ENCODE results near the gene C2CD4A.

The C2CD4A gene

GRCh38 chr15:62103431-62103830, 36.7 kb downstream of the C2CD4A start:
- no peak for DNase-seq (ENCODE audit: low read depth in 2 of 2)

GRCh38 chr15:62104401-62104800, 37.6 kb downstream of the C2CD4A start:
- DNase-seq (ENCODE audit: low read depth in 2 of 2), result no peak

DNA sequence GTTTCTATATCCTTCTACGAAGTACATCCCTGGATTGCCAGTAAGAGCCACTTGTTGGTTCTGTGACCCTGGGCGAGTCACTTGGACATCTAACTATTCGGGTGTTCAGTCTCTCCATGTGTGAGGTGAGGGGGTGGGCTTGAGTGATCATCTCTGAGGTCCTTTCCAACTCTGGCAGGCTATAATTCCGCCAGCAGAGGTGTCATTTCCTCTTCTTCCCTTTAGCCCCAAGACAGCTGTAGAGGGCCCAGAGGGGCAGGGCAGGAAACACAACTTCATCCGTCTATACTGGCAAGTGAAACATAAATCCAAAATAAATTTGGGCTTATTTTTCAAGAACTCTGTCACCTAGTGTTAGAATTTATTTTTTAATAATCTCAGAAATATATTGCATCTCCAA, 38.1 kb downstream of the C2CD4A start:
- DNase-seq (ENCODE audit: low read depth in 2 of 2), result no peak

DNA sequence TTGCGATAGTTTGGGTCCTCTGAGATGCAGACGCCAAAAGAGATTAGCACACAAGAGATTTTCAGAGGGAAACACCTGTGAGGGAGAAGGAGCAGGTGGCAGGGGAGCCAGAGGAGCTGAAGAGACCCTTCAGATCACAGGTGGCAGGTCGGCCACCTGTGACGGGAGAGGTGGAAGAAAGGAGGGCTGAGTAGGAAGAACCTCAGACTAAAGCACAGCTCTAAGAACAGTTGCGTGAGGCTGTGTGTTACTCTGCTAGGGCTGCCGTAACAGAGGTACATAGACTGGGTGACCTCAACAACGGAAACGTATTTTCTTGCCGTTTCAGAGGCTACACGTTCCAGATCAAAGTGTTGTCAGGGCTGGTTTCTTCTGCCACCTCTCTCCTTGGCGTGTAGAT, 38.5 kb downstream of the C2CD4A start:
- DNase-seq (ENCODE audit: low read depth in 2 of 2), result no peak

DNA sequence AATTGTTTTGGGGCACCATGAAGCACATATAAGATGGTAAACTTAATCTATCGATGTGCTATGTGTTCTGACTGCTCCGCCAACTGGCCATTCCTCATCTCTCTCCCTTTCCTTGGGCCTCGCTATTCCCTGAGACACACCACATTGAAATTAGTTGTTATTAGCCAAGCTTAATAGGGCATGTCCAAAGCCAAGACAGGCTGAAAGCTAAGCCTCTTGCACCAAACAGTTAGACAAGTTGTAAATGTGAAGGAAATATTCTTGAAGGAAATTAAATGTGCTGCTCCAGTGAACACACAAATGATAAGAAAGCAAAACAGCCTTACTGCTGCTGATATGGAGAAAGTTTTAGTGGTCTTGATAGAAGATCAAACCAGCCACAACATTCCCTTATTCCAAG, 39.3 kb downstream of the C2CD4A start:
- DNase-seq (ENCODE audit: low read depth in 2 of 2), result no peak

DNA sequence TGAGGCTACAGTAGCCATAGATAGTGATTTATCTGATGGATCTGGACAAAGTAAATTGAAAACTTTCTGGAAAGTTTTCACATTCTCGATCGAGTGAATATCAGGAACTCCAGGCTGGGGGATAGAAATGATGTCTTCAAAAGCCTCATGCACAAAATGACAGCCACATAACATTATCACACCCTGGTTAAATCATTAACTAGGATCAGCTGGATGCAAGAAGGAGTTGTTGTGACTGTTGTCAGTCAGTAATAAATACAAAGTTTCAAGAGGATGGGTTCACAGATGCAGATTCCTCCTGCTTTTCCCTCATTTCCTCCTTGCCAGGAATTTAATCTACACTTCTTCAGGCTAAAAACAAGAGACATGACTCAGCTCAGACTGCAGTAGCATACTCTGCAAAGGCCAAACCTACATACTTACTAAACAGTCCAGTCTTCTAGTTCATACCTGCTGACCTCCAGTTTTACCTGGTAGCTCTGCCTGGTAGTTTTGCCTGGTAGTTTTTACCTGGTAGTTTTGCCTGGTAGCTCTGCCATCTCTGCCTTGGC, 40.9 kb downstream of the C2CD4A start:
- no peak for DNase-seq (ENCODE audit: low read depth in 2 of 2)

- DNase-seq (ENCODE audit: low read depth in 2 of 2), result no peak
These were observed 41.6 kb downstream of the C2CD4A start for GRCh38 chr15:62108411-62108810.

DNA sequence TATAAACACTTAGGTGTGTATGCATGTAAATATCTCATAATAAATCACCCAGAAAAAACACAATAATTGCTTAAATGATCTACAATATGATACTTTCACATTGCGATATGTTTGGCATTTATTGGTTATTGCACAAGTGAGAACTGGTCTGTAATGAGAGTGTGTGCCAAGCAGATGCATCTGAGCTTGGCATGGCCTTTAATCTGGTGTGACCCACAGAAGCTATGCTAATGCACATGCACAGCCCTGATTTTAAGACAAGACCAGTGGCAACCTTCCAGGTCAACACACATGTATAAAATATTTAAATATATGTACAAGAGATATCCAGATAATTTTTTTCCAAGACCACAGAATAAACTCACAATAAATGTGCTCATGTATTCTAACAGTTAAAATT, 42.7 kb downstream of the C2CD4A start:
- no peak for DNase-seq (ENCODE audit: low read depth in 2 of 2)

DNA sequence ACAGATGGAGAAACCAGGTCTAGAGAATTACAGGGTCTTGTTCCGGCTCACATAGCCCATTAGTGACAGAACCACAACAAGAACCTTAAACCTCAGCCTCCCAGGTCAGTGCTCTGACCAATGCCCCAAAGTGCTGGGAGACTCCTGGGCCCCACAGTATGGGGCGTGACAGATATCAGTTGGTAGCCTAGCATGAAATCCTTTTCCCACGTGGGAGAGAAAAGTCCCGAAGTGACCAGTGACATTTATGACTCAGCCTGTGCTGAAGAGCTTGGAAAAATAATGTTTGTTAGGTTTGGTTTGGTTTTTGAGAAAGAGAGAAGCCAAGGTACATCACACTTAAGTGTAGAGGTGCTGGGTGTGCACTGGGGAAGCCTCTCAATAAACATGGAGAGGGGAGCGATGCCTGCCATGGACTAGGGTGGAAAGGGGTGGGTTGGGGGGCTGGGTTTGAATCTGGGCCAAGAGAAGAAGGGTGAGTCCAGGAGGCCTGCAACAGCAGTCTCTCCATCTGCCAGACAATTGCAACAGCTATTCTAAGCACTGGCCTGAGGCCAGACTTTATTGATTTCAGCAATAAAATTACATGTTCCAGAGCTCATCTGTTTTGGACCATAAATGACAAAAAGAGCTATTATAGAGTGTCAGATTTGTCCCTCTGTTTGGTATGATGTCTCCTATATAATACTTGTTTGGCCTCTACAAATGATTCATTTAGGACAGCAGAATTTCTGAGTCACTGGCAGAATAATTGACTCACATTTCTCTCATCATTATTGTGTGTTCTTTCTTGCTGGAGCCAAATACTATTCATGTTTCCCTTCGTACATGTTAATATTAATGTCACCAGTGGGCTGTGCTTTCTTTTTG, 43.4 kb downstream of the C2CD4A start:
- no peak for DNase-seq (ENCODE audit: low read depth in 2 of 2)

- DNase-seq (ENCODE audit: low read depth in 2 of 2), result no peak
These were observed 45.3 kb downstream of the C2CD4A start for GRCh38 chr15:62112081-62112480.

GRCh38 chr15:62112616-62113593, 46.1 kb downstream of the C2CD4A start:
- no peak for DNase-seq (ENCODE audit: low read depth in 2 of 2)

- no peak for DNase-seq (ENCODE audit: low read depth in 2 of 2)
These were observed 49.1 kb downstream of the C2CD4A start for GRCh38 chr15:62115847-62116246.

GRCh38 chr15:62118520-62119226, 51.9 kb downstream of the C2CD4A start:
- DNase-seq (ENCODE audit: low read depth in 2 of 2), result no peak

- DNase-seq (ENCODE audit: low read depth in 2 of 2), result no peak
These were observed 52.6 kb downstream of the C2CD4A start for GRCh38 chr15:62119227-62119864.

GRCh38 chr15:62119874-62120273, 53.1 kb downstream of the C2CD4A start:
- no peak for DNase-seq (ENCODE audit: low read depth in 2 of 2)
